Forelimb muscle (tissue), 1 donor: ENCODE measurements around the gene LRBA. TPM values are rescaled to one million over a fixed set of nuclear protein-coding genes. Genes with fewer than 3 reads are reported as not detected.

Source experiments
- DNase-seq: peaks from one replicate; pipeline ENCODE4 v3.0.0-alpha.2; 2013; ENCODE audit warnings: low read depth
- polyA plus RNA-seq: library from polyadenylated mRNA; unstranded; fragments of 120-200 nt; gene quantifications from one replicate; pipeline ENCODE4 v1.2.1, GENCODE V29; 2013; ENCODE audit not compliant: insufficient read length

The LRBA gene
- polyA plus RNA-seq, 1 donor = 21.0 TPM

DNA sequence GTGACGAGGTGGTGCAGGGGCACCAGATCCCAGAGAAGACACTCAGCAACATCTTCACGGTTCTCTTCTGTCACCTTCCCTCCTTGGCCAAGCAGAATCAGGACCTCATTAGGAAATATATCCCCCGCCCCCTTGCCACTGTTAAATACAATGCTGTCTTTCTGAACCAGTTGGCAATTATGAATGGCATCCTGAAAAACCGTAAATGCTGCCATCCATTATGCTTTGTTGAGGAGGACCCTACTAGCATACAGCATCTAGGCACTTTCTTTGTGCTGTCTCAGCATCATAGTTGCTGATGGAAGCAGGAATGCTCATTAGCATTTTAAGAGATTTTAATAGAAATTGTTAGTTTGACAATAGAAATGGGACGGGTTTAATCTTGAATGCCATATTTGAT, 798.4 kb downstream of the LRBA start:
- DNase-seq = no peak

DNA sequence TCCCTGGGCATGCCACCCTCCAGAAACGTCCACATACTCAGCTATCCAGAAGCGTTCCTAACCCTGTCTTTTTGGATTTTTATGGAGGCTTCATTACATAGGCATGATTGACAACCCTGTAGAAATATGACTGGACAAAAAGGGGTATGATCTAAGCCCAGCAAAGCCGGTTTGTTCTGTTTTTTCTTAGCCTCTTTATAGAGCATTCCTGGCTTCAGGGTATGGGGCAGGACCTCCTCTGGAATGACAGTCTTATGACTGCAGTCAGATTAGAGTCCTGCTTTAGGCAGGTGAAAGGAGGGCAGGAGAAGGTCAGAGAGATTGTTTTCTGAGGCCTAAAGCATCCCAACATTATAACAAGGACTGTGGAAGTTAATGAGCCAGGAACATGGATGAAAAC, 799.5 kb downstream of the LRBA start:
- no peak for DNase-seq

Other genes with a start within 250 kb of the LRBA start
- 5,513 TPM for gene RPS3A, start 84.3 kb upstream of the LRBA start, polyA plus RNA-seq